K562 (cell line): ENCODE results near the gene SLC28A1. TPM values are rescaled to one million over a fixed set of nuclear protein-coding genes. Genes with fewer than 3 reads are reported as not detected.

Experiments
- GATAD2A ChIP-seq: fragments of 450-650 bp; IDR thresholded peaks from 2 replicates; pipeline ENCODE4 v1.6.1; 2017
- MCM3 ChIP-seq: fragments of 450-650 bp; IDR thresholded peaks from 2 replicates; pipeline ENCODE4 v1.6.1; 2016
- NFE2L1 ChIP-seq: fragments of 450-650 bp; IDR thresholded peaks from 2 replicates; pipeline ENCODE4 v1.6.1; 2016; ENCODE audit warnings: missing genetic modification characterization, low read depth, mild to moderate bottlenecking, missing compliant biosample characterization, moderate library complexity, borderline replicate concordance
- TBL1XR1 ChIP-seq, 2 experiments: IDR thresholded peaks; 2 replicates each; pipeline ENCODE4 v1.6.1; 2012; ENCODE audit warnings: improper control_type of control experiment in 2 of 2, low read length in 2 of 2, mild to moderate bottlenecking in 1 of 2
- TSC22D4 ChIP-seq: fragments of 450-650 bp; IDR thresholded peaks from 2 replicates; pipeline ENCODE4 v1.6.1; 2016; ENCODE audit warnings: missing genetic modification characterization, missing biosample characterization, control low read depth
- ZNF589 ChIP-seq: fragments of 200-800 bp; sonication (Bioruptor generic); IDR thresholded peaks from 2 replicates; pipeline ENCODE4 v1.6.1; 2016; ENCODE audit warnings: low read depth, missing genetic modification characterization, missing compliant biosample characterization
- polyA plus RNA-seq, 8 experiments: library from polyadenylated mRNA; depleted of rRNA in 4 of 8; stranded (reverse) in 5 of 8; unstranded in 3 of 8; fragments of >200 nt; fragmentation: Nextera tagmentation in 2 of 8; fragmentation: Illumina TruSeq in 1 of 8; extraction: Ambion mirVana in 2 of 8; extraction: Trizol in 1 of 8; gene quantifications; 2 replicates each; pipeline versions ENCODE4 v1.2.1 to v1.2.3, GENCODE V29; 2011 to 2014; ENCODE audit warnings: inconsistent platforms in 1 of 8, missing spikeins in 1 of 8
- total RNA-seq, 7 experiments: library from RNA; depleted of rRNA in 6 of 7; stranded (reverse); fragments of >200 nt in 6 of 7; fragmentation: Illumina TruSeq in 2 of 7; extraction: Trizol in 2 of 7; gene quantifications; 2 replicates each; pipeline versions ENCODE4 v1.2.1 to v1.2.3, GENCODE V29; 2011 to 2021; ENCODE audit warnings: low replicate concordance in 1 of 7
- TF ChIP-seq, protein P1 (sequence below): sonication (generic); formaldehyde crosslinking; IDR thresholded peaks from 2 replicates; pipeline ENCODE4 v1.9.0; 2022; ENCODE audit warnings: mild to moderate bottlenecking, missing genetic modification reagents
- TF ChIP-seq, protein P2 (sequence below): fragments of 200-800 bp; sonication (Bioruptor generic); IDR thresholded peaks from 2 replicates; pipeline ENCODE4 v1.6.1; 2017; ENCODE audit warnings: missing genetic modification characterization, missing compliant biosample characterization

SLC28A1 gene
- total and polyA plus RNA-seq, 9 of the 15 experiments (the other 6 are each of a cell fraction or from before 2014, with no cell fraction given), result 0.04 TPM; not detected in 8

- TF ChIP-seq TSC22D4 (tag), result no peak
- 0 out of 2 replicates have a peak, but pooled peaks have one; percentile 18 for TF ChIP-seq ZNF589 (CRISPR knock-in tag)
- peak; percentile 64; the same call in 1 of the 2 replicates for TF ChIP-seq GATAD2A
- no peak for TF ChIP-seq NFE2L1 (tag)
- TF ChIP-seq, protein P1, sequence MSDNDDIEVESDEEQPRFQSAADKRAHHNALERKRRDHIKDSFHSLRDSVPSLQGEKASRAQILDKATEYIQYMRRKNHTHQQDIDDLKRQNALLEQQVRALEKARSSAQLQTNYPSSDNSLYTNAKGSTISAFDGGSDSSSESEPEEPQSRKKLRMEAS (CRISPR knock-in tag), result 0 out of 2 replicates have a peak, but pooled peaks have one; percentile 4
- TF ChIP-seq MCM3, result no peak
- TF ChIP-seq, protein P2, sequence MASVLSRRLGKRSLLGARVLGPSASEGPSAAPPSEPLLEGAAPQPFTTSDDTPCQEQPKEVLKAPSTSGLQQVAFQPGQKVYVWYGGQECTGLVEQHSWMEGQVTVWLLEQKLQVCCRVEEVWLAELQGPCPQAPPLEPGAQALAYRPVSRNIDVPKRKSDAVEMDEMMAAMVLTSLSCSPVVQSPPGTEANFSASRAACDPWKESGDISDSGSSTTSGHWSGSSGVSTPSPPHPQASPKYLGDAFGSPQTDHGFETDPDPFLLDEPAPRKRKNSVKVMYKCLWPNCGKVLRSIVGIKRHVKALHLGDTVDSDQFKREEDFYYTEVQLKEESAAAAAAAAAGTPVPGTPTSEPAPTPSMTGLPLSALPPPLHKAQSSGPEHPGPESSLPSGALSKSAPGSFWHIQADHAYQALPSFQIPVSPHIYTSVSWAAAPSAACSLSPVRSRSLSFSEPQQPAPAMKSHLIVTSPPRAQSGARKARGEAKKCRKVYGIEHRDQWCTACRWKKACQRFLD (CRISPR knock-in tag), result 0 out of 2 replicates have a peak, but pooled peaks have one; percentile 60
- TF ChIP-seq TBL1XR1 (IDR thresholded peaks at IDR 0.05; ENCODE audit: low read length in 2 of 2), result 0 out of 4 replicates have a peak, but pooled peaks of 1 of the 2 experiments have one; percentile 33
- TF ChIP-seq, all 486 proteins: peak for 13
These were observed 65.5 kb downstream of the SLC28A1 start (continued) for GRCh38 chr15:84949845-84950569.
